CD4-positive, alpha-beta T cell treated with Interleukin-12 subunit alpha and Interleukin-12 subunit beta, for 1 hour (primary cell): ENCODE data around the gene NTHL1.

Experiments used
- DNase-seq: peaks from one replicate; pipeline ENCODE4 v3.0.0-alpha.2; 2020

Gene NTHL1

GRCh38 chr16:2062801-2063200 lies 15.2 kb upstream of the NTHL1 start:
- no peak for DNase-seq

DNA sequence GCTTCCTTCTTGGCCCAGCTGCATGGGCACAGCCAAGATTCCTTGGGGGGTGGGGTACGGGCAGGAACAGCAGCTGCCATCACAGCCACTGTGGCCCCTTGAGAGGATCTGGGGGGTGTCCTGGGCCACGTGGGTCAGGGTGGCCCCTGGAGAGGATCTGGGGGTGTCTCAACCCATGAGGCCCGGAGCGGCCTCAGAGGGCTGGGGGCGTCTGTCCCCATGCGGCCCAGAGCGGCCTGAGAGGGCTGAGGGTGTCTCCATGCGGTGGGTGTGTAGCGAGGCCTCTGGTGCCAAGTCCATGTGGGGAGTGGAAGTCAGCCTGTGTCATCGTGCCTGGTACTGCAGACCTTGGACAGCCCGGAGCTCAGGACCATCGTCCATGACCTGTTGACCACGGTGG lies 13.9 kb upstream of the NTHL1 start:
- DNase-seq = no peak

GRCh38 chr16:2061023-2061422 lies 13.4 kb upstream of the NTHL1 start:
- DNase-seq = no peak

GRCh38 chr16:2060346-2060745 lies 12.7 kb upstream of the NTHL1 start:
- no peak for DNase-seq

DNA sequence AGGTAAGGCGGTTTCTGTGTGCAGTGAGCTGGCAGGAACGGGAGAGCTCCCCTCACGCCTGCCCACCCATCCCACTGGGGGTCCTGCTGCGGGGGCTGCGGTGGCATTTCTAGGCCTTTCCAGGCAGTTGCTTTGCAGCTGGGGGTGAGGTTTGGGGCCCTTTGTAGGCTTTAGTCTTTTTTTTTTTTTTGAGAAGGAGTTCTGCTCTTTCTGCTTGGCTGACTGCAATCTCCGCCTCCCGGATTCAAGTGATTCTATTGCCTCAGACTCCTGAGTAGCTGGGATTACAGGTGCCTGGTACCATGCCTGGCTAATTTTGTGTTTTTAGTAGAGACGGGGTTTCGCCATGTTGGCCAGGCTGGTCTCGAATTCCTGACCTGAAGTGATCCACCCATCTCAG lies 11.2 kb upstream of the NTHL1 start:
- DNase-seq = no peak

- DNase-seq = no peak
Measured at GRCh38 chr16:2058420-2058819, 10.8 kb upstream of the NTHL1 start.

DNA sequence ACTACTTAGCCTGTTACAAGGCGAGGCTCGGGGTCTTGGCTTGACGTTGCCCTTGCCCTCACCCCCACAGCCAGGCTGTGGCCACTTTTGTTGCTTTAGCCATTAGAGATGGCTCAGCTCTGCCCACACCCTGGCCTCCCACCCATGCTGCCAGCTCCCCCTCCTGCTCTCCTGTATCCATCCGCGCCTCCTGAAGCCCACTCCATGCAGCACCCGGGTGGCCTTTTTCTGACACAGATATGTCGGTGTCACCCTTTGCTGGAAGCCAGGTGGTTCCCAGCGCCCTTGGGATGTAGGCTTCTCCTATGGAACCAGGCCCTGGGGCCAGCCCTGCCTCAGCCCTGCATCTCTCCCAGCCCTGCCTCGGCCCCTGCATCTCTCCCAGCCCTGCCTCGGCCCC lies 9.8 kb upstream of the NTHL1 start:
- no peak for DNase-seq

DNA sequence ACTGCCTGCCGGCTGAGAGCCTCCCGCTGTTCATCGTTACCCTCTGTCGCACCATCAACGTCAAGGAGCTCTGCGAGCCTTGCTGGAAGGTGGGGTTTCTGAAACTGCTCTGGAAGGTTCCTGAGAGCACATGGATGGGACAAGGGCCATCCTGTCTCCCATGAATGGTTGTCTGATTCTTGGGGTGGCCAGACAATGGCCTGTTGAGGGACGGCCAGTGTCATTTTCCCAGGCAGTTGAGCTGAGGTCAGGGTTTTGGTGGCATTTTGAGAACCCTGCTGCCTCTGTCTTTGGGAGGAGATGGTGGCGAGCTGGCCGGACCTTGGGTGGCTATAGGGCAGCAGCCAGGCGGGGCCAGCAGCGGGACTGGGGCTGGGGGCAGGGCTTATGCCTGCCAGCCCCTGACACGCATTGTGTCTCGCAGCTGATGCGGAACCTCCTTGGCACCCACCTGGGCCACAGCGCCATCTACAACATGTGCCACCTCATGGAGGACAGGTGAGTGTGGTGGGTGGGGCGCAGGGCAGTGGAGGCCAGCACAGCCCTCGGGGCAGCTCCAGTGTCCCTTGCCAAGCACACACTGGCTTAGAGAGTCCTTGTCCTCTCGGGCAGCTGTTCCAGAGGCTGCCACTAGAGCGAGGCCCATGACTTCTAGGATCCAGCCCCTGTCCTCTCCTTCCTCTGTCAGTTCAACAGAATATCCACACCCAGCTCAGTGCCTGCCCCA lies 9.2 kb upstream of the NTHL1 start:
- DNase-seq = no peak

DNA sequence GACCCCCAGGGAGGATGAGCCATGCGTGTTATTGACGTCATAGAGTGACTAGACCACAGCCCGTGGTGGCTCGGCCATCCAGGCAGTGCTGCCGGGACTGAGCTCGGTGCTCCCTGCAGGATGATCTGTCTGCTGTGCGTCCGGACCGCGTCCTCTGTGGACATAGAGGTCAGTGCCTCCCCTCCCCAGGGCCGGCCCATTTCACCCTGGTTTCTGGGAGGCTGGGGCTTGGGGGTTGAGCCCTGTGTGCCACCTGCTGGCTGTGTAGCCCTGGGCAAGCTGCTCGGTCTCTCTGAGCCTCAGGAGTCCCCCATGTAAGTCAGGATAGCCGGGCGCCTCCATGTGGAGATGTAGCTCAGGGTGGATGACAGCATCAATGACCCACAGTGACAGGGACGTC lies 8.4 kb upstream of the NTHL1 start:
- DNase-seq = no peak

DNA sequence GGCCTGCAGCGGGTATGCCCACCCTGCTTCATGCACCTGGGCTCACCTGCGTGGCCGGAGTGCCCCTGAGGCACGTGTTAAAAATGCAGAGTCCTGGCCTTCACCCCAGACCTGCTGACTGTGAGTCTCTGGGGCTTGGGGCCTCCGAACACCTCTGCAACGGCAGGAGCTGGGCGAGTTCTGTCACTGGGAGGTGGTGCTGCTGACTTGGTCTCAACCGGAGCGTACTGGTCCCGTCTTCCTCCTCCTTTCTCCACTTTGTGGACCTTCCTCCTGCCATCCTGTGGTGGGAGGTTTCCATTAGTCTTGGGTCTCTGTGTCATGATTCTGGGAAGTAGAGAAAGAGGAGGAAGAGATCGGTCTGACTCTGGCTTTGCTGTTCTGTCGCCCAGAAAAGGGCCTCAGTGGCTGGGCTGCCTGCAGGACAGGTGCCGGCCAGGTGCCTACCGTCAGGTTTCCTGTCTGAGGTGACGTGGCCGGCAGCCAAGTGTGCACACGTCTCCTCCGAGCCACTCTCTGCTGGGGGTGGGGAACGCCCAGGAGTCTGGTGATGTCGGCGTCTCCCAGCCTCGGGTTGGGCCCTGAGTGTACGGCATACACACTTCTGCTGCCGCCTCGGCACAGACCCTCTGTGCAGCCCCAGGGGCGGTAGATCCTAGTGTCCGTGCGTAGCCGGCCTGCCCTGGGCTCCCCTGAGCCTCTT lies 7.1 kb upstream of the NTHL1 start:
- DNase-seq = no peak

GRCh38 chr16:2053897-2054296 lies 6.3 kb upstream of the NTHL1 start:
- no peak for DNase-seq

- no peak for DNase-seq
Measured at GRCh38 chr16:2053211-2053610, 5.6 kb upstream of the NTHL1 start.

DNA sequence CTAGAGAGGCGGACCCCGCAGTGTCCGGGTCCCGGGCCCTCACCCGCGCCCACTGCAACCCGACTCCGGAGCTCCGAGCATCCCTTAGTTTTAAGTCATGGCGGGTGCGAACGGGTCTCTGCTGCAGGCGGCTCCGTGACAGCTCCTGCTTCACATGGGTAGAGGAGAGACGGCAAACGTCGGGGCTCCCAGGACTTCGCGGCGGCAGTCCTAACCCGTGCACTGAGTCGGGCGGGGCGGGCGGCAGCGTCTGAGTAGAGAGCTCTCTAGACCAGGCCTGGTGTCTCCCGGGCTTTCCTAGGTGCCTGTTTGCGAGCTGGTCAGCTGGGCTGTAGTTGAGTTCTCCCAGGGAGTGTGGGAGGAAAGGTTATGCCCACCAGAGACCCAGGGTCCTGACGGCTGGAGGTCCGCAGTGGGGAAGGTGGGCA lies 496 bp upstream of the NTHL1 start:
- DNase-seq = no peak

GRCh38 chr16:2046893-2047329 lies 723 bp downstream of the NTHL1 start:
- DNase-seq = no peak

GRCh38 chr16:2045965-2046892 lies 1.4 kb downstream of the NTHL1 start:
- no peak for DNase-seq

DNA sequence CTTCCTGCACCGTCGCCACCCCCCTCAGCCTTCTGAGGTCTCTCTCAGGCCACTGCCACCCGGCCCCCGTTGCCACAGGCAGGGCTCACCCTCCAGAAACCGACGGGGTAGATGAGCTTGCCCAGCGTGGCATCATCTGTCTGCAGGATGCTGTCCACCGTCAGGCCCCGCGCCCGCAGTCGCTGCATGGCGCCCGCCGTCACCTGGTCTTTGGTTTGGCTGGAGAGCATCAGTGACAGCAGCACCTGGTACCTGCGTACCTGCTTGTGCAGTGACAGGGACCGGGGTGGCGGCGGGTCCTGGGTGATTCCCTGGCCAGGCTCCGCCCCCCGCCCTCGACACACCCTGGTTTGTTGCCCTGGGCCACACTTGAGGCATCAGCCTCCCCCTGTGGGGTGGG lies 3.1 kb downstream of the NTHL1 start:
- DNase-seq = no peak

GRCh38 chr16:2043667-2044451 lies 3.8 kb downstream of the NTHL1 start:
- no peak for DNase-seq

DNA sequence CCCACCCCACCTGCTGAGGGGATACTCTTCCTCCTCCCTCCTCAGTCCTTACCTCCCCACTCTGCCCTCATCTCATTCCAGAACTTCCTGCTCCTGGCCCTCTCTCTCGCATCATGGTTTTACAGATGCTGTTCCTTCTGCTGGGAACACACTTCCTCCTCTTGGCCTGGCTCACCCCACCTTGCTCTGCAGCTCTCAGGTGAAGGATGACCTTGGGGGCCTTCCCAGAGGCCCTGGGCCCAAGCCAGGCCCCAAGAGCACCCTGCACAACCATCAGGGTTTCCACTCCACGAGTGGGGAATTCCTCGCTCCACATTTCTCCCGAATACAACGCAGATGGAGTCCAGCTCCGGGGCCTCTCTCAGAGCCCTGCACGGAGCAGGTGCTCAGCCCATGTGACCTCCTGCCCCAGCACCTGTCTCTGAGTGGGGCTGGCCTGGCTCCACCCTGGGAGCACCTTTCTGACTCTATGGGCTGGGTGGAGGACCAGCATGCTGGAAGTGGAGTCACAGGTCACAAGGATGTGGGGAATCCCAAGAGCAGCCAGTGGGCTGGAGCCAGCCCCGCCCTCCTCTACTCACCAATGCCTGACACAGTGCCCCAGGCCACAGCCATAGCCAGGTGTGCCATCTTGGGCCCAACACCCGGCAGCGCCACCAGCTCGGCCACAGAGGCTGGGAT lies 4.5 kb downstream of the NTHL1 start:
- no peak for DNase-seq

- no peak for DNase-seq
Measured at GRCh38 chr16:2042171-2042985, 5.3 kb downstream of the NTHL1 start.

DNA sequence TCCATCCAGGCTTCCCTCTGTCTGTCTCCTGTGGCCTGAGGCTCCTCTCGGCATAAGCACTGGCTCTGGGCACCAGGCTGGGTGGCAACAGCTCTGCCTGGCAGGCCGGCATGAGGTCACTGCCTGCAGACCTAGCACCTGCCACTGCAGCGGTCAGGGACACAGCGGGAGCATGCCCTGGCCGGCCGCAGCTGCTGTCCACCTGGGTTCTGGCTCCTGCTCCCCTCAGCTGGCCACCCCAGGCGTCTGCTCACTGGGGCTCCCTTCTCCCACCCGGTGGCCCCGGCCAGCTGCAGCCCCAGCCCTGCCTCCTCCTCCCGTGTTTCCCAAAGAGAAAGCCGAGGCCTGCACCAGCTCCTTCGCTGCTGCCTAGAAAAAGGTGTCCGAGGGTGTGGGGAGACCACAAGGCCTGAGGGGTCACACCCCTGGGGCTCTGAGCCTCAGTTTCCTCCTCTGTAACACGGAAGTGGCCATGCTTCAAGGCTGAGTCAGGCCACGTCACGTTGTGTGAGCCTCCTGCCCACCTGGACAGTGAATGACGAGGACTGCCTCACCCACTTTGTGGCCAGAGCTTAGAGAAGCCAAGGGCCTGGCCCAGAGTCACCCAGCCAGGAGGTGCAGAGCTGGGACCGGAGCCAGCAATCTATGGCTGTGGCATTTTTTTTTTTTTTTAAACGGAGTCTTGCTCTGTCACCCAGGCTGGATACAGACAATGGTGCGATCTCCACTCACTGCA lies 6.7 kb downstream of the NTHL1 start:
- DNase-seq = no peak
